GM19023 (cell line): Measurements from ENCODE around the gene ZNF598.
A peak's percentile ranks its signal among the peaks of the same experiment; 100 is the strongest.

Experiments
- ATAC-seq: cut with Tn5 transposase; IDR thresholded peaks from one replicate; pipeline ENCODE4 v1.9.1; 2021; ENCODE audit warnings: mild to moderate bottlenecking, moderate library complexity; ENCODE audit not compliant: unreplicated experiment

The ZNF598 gene

GRCh38 chr16:2008009-2008526 is 1.6 kb downstream of the ZNF598 start:
- no peak for ATAC-seq

GRCh38 chr16:2007081-2007836 is 2.4 kb downstream of the ZNF598 start:
- no peak for ATAC-seq

GRCh38 chr16:2006317-2006716 is 3.3 kb downstream of the ZNF598 start:
- no peak for ATAC-seq

- ATAC-seq, result no peak
Observed at GRCh38 chr16:2005646-2006045, 4.0 kb downstream of the ZNF598 start.

- ATAC-seq, result no peak
Observed at GRCh38 chr16:2004795-2005517, 4.7 kb downstream of the ZNF598 start.

GRCh38 chr16:2003827-2004641 is 5.6 kb downstream of the ZNF598 start:
- peak; percentile 60 for ATAC-seq

GRCh38 chr16:2003231-2003826 is 6.3 kb downstream of the ZNF598 start:
- no peak for ATAC-seq

GRCh38 chr16:2002406-2003230 is 7.0 kb downstream of the ZNF598 start:
- ATAC-seq, result no peak

- no peak for ATAC-seq
Observed at GRCh38 chr16:2001456-2002355, 7.9 kb downstream of the ZNF598 start.

- no peak for ATAC-seq
Observed at GRCh38 chr16:2001035-2001434, 8.6 kb downstream of the ZNF598 start.

- ATAC-seq, result no peak
Observed at GRCh38 chr16:1999866-2000514, 9.6 kb downstream of the ZNF598 start.

GRCh38 chr16:1998852-1999801 is 10.5 kb downstream of the ZNF598 start:
- no peak for ATAC-seq

GRCh38 chr16:1998360-1998835 is 11.2 kb downstream of the ZNF598 start:
- ATAC-seq, result no peak

GRCh38 chr16:1997494-1998359 is 11.9 kb downstream of the ZNF598 start:
- ATAC-seq, result no peak

GRCh38 chr16:1993731-1994131 is 15.9 kb downstream of the ZNF598 start:
- no peak for ATAC-seq

- no peak for ATAC-seq
Observed at GRCh38 chr16:1992704-1993317, 16.8 kb downstream of the ZNF598 start.
